Coronary artery (tissue), 2 donors: ENCODE measurements around the gene TPT1.

Source experiments
- DNase-seq: peaks from one replicate; pipeline ENCODE4 v3.0.0-alpha.2; 2017; ENCODE audit warnings: low spot score
- H3K27ac ChIP-seq, 2 donors: fragments of 200-600 bp; sonication (generic); one replicate each; pipeline ENCODE4 v1.5.1; 2016 to 2019
- H3K4me3 ChIP-seq: fragments of 200-600 bp; sonication (generic); 2 replicates; pipeline ENCODE4 v1.5.1; 2016; ENCODE audit warnings: mild to moderate bottlenecking, moderate library complexity
- CTCF ChIP-seq: fragments of 200-600 bp; sonication (generic); IDR thresholded peaks from one replicate; pipeline ENCODE4 v1.5.1; 2019; ENCODE audit warnings: antibody characterized with exemption

The TPT1 gene

GRCh38 chr13:45369116-45369515 lies 28.1 kb upstream of the TPT1 start:
- TF ChIP-seq CTCF, result no peak
- DNase-seq, result no peak
- Histone ChIP-seq H3K27ac (no peak overlapping the region), H3K4me3 (no peak overlapping the region)

GRCh38 chr13:45368571-45368970 lies 27.6 kb upstream of the TPT1 start:
- no peak overlapping the region for H3K27ac ChIP-seq
- no peak for DNase-seq

GRCh38 chr13:45368005-45368404 lies 27.0 kb upstream of the TPT1 start:
- Histone ChIP-seq H3K4me3 (no peak overlapping the region), H3K27ac (no peak overlapping the region)
- TF ChIP-seq CTCF, result no peak
- DNase-seq, result no peak

More at GRCh38 chr13:45368571-45368970, 27.6 kb upstream of the TPT1 start:
- no peak for TF ChIP-seq CTCF
- no peak overlapping the region for H3K4me3 ChIP-seq

- no peak for DNase-seq
- H3K4me3 ChIP-seq, result no peak overlapping the region
- no peak for TF ChIP-seq CTCF
- no peak overlapping the region for H3K27ac ChIP-seq
Measured at GRCh38 chr13:45367358-45367757, 26.4 kb upstream of the TPT1 start.

- H3K4me3 ChIP-seq, result no peak overlapping the region
- DNase-seq, result no peak
- H3K27ac ChIP-seq, result no peak overlapping the region
- TF ChIP-seq CTCF, result no peak
Measured at GRCh38 chr13:45365558-45365885, 24.5 kb upstream of the TPT1 start.

- no peak overlapping the region for H3K4me3 ChIP-seq
- H3K27ac ChIP-seq, result no peak overlapping the region
- no peak for DNase-seq
- TF ChIP-seq CTCF, result no peak
Measured at GRCh38 chr13:45364876-45365557, 24.0 kb upstream of the TPT1 start.

- no peak overlapping the region for H3K27ac ChIP-seq
- no peak for DNase-seq
- TF ChIP-seq CTCF, result no peak
- H3K4me3 ChIP-seq, result no peak overlapping the region
Measured at GRCh38 chr13:45362939-45363338, 22.0 kb upstream of the TPT1 start.
